Measurements from ENCODE around the gene GUK1.
A peak's percentile ranks its signal among the peaks of the same experiment; 100 is the strongest.

The GUK1 gene

GRCh38 chr1:228151180-228151925 lies 11.3 kb downstream of the GUK1 start:
- H3K4me1 ChIP-seq (ENCODE audit: insufficient read depth, insufficient read length) = peaks cover 36% of the 10 kb centered on the region
- peak overlapping the region; percentile 51 for H3K9ac ChIP-seq (ENCODE audit: insufficient read length, low read depth)
- H3K4me3 ChIP-seq (ENCODE audit: insufficient read length, low read depth) = no peak overlapping the region
- peaks cover 42% of the 10 kb centered on the region for H3K36me3 ChIP-seq (ENCODE audit: insufficient read depth, insufficient read length, low read length)
- no peaks in the 10 kb centered on the region for H3K9me3 ChIP-seq (ENCODE audit: insufficient read depth, low read length)
- TF ChIP-seq ZNF274 (IDR thresholded peaks at IDR 0.05; ENCODE audit: low read depth, low read length) = no peak
- no peak for TF ChIP-seq YY1 (IDR thresholded peaks at IDR 0.05; ENCODE audit: insufficient read depth, insufficient read length)
- TF ChIP-seq SUZ12 (IDR thresholded peaks at IDR 0.05; ENCODE audit: extremely low read depth, insufficient read depth, insufficient read length) = no peak
- no peaks in the 10 kb centered on the region for H3K27me3 ChIP-seq (ENCODE audit: insufficient read depth, insufficient read length)
- DNase-seq (ENCODE audit: low read depth, low spot score) = no peak

GRCh38 chr1:228152097-228152917 lies 12.2 kb downstream of the GUK1 start:
- Histone ChIP-seq H3K9ac (ENCODE audit: insufficient read length, low read depth) (peak overlapping the region; percentile 51), H3K4me1 (ENCODE audit: insufficient read depth, insufficient read length) (peaks cover 36% of the 10 kb centered on the region), H3K4me3 (ENCODE audit: insufficient read length, low read depth) (no peak overlapping the region), H3K9me3 (ENCODE audit: insufficient read depth, low read length) (no peaks in the 10 kb centered on the region), H3K36me3 (ENCODE audit: insufficient read depth, insufficient read length, low read length) (peaks cover 32% of the 10 kb centered on the region), H3K27me3 (ENCODE audit: insufficient read depth, insufficient read length) (no peaks in the 10 kb centered on the region)
- no peak for TF ChIP-seq SUZ12 (IDR thresholded peaks at IDR 0.05; ENCODE audit: extremely low read depth, insufficient read depth, insufficient read length)
- TF ChIP-seq ZNF274 (IDR thresholded peaks at IDR 0.05; ENCODE audit: low read depth, low read length) = no peak
- no peak for TF ChIP-seq YY1 (IDR thresholded peaks at IDR 0.05; ENCODE audit: insufficient read depth, insufficient read length)
- DNase-seq (ENCODE audit: low read depth, low spot score) = no peak

- H3K36me3 ChIP-seq (ENCODE audit: insufficient read depth, insufficient read length, low read length) = peaks cover 27% of the 10 kb centered on the region
- DNase-seq (ENCODE audit: low read depth, low spot score) = no peak
Observed at GRCh38 chr1:228152918-228153258, 12.8 kb downstream of the GUK1 start.

GRCh38 chr1:228154021-228154669 lies 14.1 kb downstream of the GUK1 start:
- no peak overlapping the region for H3K9ac ChIP-seq (ENCODE audit: insufficient read length, low read depth)
- DNase-seq (ENCODE audit: low read depth, low spot score) = no peak
- TF ChIP-seq ZNF274 (IDR thresholded peaks at IDR 0.05; ENCODE audit: low read depth, low read length) (no peak), SUZ12 (IDR thresholded peaks at IDR 0.05; ENCODE audit: extremely low read depth, insufficient read depth, insufficient read length) (no peak), YY1 (IDR thresholded peaks at IDR 0.05; ENCODE audit: insufficient read depth, insufficient read length) (no peak)

More at GRCh38 chr1:228152918-228153258, 12.8 kb downstream of the GUK1 start:
- H3K9ac ChIP-seq (ENCODE audit: insufficient read length, low read depth) = no peak overlapping the region
- TF ChIP-seq YY1 (IDR thresholded peaks at IDR 0.05; ENCODE audit: insufficient read depth, insufficient read length) (no peak), SUZ12 (IDR thresholded peaks at IDR 0.05; ENCODE audit: extremely low read depth, insufficient read depth, insufficient read length) (no peak), ZNF274 (IDR thresholded peaks at IDR 0.05; ENCODE audit: low read depth, low read length) (no peak)
- H3K27me3 ChIP-seq (ENCODE audit: insufficient read depth, insufficient read length) = no peaks in the 10 kb centered on the region
- no peaks in the 10 kb centered on the region for H3K9me3 ChIP-seq (ENCODE audit: insufficient read depth, low read length)
- no peak overlapping the region for H3K4me3 ChIP-seq (ENCODE audit: insufficient read length, low read depth)
- H3K4me1 ChIP-seq (ENCODE audit: insufficient read depth, insufficient read length) = peaks cover 36% of the 10 kb centered on the region

GRCh38 chr1:228154670-228155571 lies 14.8 kb downstream of the GUK1 start:
- TF ChIP-seq YY1 (IDR thresholded peaks at IDR 0.05; ENCODE audit: insufficient read depth, insufficient read length) = no peak
- no peak for TF ChIP-seq SUZ12 (IDR thresholded peaks at IDR 0.05; ENCODE audit: extremely low read depth, insufficient read depth, insufficient read length)
- no peak for TF ChIP-seq ZNF274 (IDR thresholded peaks at IDR 0.05; ENCODE audit: low read depth, low read length)
- no peaks in the 10 kb centered on the region for H3K9me3 ChIP-seq (ENCODE audit: insufficient read depth, low read length)
- no peak for DNase-seq (ENCODE audit: low read depth, low spot score)

More at GRCh38 chr1:228154021-228154669, 14.1 kb downstream of the GUK1 start:
- no peaks in the 10 kb centered on the region for H3K9me3 ChIP-seq (ENCODE audit: insufficient read depth, low read length)
- peaks cover 14% of the 10 kb centered on the region for H3K36me3 ChIP-seq (ENCODE audit: insufficient read depth, insufficient read length, low read length)
- no peaks in the 10 kb centered on the region for H3K27me3 ChIP-seq (ENCODE audit: insufficient read depth, insufficient read length)
- H3K4me3 ChIP-seq (ENCODE audit: insufficient read length, low read depth) = no peak overlapping the region
- peaks cover 32% of the 10 kb centered on the region for H3K4me1 ChIP-seq (ENCODE audit: insufficient read depth, insufficient read length)

More at GRCh38 chr1:228154670-228155571, 14.8 kb downstream of the GUK1 start:
- Histone ChIP-seq H3K36me3 (ENCODE audit: insufficient read depth, insufficient read length, low read length) (peaks cover 9% of the 10 kb centered on the region), H3K9ac (ENCODE audit: insufficient read length, low read depth) (no peak overlapping the region), H3K4me1 (ENCODE audit: insufficient read depth, insufficient read length) (peaks cover 26% of the 10 kb centered on the region), H3K27me3 (ENCODE audit: insufficient read depth, insufficient read length) (no peaks in the 10 kb centered on the region), H3K4me3 (ENCODE audit: insufficient read length, low read depth) (no peak overlapping the region)
